NCI-H187 (cell line): ENCODE data around the gene STAG1.

Source experiments
- DNase-seq, 2 experiments: peaks; one replicate each; lab custom pipeline; 2025; lab: John Stamatoyannopoulos, UW

STAG1 gene

DNA sequence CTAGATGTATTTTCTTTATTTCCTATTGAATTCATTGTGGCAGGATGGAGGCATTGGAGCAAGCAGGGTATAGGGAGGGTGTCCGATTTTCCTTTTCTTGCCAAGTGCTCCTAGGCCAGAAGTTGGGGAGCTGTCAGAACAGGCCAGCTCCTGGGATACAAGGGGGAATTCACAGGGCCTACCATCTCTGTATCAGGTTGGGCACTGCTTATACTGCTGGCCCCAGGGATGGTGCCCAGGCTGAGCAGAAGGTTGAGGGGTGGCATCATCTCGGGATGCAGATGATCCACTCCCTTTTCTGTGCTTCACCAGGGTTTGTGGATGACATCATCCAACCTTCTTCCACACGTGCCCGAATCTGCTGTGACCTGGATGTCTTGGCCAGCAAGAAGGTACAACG, 422.6 kb downstream of the STAG1 start:
- no peak for DNase-seq

GRCh38 chr3:136327671-136328070, 424.5 kb downstream of the STAG1 start:
- no peak for DNase-seq

DNA sequence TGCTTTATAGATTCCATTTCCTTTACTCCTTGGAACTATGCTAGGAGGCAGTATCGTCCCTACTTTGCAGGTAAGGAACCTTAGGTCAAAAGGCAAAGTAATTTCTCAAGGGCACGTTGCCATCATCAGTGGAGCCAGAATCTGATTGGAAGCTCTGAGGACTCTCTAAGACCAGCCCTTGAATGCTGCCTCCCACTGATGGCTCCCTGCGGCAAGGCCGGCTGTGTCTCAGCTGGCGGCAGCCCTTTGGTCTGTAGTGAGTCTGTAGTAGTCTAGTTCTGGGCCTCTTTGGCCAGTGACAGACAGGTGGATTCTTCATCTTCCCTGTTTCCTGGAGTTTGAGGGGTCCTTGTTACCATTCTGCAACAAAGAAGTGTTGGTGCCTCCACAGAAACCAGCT, 425.9 kb downstream of the STAG1 start:
- no peak for DNase-seq

GRCh38 chr3:136311968-136312367, 440.2 kb downstream of the STAG1 start:
- no peak for DNase-seq

- DNase-seq: no peak
Observed at GRCh38 chr3:136311261-136311660, 440.9 kb downstream of the STAG1 start.

DNA sequence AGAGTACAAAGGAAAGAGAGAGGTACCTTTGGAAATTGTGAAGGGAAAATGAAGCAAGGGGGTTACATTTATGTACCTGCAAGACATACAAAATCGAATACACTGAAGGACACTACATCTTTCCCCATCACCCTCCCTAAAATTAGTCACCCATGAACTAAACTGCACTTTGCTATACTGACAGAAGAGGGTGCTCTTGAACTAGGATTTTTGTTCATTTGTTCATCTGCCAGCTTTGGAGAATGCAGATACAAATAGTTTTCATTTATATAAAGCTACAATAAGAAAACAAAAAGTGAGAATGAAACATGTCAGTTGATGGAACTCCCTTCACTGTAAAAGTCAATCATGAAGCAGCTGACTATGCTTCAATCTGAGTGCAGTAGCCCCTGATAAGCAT, 446.3 kb downstream of the STAG1 start:
- no peak for DNase-seq

DNA sequence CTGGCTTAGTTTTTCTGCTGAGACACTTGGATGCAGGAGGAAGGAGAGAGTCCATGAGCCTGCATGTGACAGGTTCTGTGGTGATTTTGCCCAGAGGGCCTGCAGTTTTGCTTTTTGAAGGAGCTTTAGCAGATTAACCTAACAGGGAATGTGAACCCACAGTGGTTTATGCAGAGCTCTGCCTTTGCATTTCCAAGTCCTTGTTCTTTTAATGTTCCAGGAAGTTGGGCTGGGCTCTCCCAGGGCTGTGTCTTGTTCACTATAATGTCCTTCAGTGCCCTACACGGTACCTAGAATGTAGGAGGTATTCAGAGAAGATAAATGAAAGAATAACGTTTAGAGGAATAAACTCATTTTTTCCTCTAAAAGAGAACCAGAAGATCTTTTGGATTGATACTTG, 451.7 kb downstream of the STAG1 start:
- DNase-seq: no peak

GRCh38 chr3:136297826-136298225, 454.4 kb downstream of the STAG1 start:
- DNase-seq: no peak

- no peak for DNase-seq
Observed at GRCh38 chr3:136296960-136297359, 455.2 kb downstream of the STAG1 start.

- no peak for DNase-seq
Observed at GRCh38 chr3:136294176-136294575, 458.0 kb downstream of the STAG1 start.

DNA sequence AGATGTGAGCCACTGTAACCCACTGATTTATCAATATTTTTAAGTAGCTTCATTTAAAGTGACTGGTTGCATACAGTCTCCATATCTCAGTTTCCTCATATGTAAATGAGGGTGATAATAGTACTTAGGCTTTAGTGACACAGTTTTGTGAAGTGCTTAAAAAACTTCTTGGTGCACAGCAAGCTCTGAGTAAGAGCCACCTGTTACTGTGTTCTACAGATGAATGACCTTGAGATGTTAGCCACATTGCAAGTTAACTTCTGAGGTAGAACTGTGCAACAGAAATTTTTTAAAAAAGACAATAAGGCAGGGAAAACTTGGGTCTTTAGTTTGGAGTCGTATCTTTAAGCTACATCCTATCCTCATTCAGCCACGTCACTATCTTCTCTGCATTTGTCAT, 458.9 kb downstream of the STAG1 start:
- DNase-seq: no peak

GRCh38 chr3:136292500-136292899, 459.7 kb downstream of the STAG1 start:
- DNase-seq: no peak

GRCh38 chr3:136291302-136291701, 460.9 kb downstream of the STAG1 start:
- no peak for DNase-seq
